ENCODE data around the gene APLP1. TPM values are rescaled to one million over a fixed set of nuclear protein-coding genes. Genes with fewer than 3 reads are reported as not detected.
A peak's percentile ranks its signal among the peaks of the same experiment; 100 is the strongest.

APLP1 gene
- total RNA-seq = 3.8 TPM
- polyA plus RNA-seq (ENCODE audit: insufficient read depth, low read depth, low replicate concordance) = 13.6 TPM
- long read RNA-seq, donor 1, partial matches to known transcripts = 0 of 8 reads
- long read RNA-seq, donor 1, other reads (novel, unspliced or antisense) = 5 of 8 reads
- long read RNA-seq, donor 2 = 0 reads
- long read RNA-seq, donor 3, partial matches to known transcripts = 0 of 2 reads
- long read RNA-seq, donor 3, other reads (novel, unspliced or antisense) = 0 of 2 reads
- long read RNA-seq, donor 4, partial matches to known transcripts = 0 of 2 reads
- long read RNA-seq, donor 4, other reads (novel, unspliced or antisense) = 0 of 2 reads
- long read RNA-seq, donor 5 = 0 reads
- long read RNA-seq, donor 6, partial matches to known transcripts = 0 of 2 reads
- long read RNA-seq, donor 6, other reads (novel, unspliced or antisense) = 0 of 2 reads
- long read RNA-seq, donor 7, partial matches to known transcripts = 0 of 5 reads
- long read RNA-seq, donor 7, other reads (novel, unspliced or antisense) = 3 of 5 reads
- long read RNA-seq, donor 8, partial matches to known transcripts = 0 of 2 reads
- long read RNA-seq, donor 8, other reads (novel, unspliced or antisense) = 0 of 2 reads
- long read RNA-seq, donor 9 = 0 reads
- long read RNA-seq, donor 10, partial matches to known transcripts = 0 of 1 reads
- long read RNA-seq, donor 10, other reads (novel, unspliced or antisense) = 0 of 1 reads

- no peak for FAIRE-seq
- intact Hi-C loops (cut with DNase I) = no loop called here
- DNase-seq = peak; percentile 56 to 87 (median 72)
- H3K9me3 ChIP-seq (ENCODE audit: control insufficient read depth in 2 of 3, insufficient read depth in 1 of 3, low read length in 3 of 3) = no peaks in the 10 kb centered on the region
- no peaks in the 10 kb centered on the region for H3K27me3 ChIP-seq (ENCODE audit: control insufficient read depth, insufficient read depth, low read length)
- H3K9ac ChIP-seq (ENCODE audit: low read length in 3 of 3) = no peak within 1 kb of the TSS
- TF ChIP-seq, protein P1, sequence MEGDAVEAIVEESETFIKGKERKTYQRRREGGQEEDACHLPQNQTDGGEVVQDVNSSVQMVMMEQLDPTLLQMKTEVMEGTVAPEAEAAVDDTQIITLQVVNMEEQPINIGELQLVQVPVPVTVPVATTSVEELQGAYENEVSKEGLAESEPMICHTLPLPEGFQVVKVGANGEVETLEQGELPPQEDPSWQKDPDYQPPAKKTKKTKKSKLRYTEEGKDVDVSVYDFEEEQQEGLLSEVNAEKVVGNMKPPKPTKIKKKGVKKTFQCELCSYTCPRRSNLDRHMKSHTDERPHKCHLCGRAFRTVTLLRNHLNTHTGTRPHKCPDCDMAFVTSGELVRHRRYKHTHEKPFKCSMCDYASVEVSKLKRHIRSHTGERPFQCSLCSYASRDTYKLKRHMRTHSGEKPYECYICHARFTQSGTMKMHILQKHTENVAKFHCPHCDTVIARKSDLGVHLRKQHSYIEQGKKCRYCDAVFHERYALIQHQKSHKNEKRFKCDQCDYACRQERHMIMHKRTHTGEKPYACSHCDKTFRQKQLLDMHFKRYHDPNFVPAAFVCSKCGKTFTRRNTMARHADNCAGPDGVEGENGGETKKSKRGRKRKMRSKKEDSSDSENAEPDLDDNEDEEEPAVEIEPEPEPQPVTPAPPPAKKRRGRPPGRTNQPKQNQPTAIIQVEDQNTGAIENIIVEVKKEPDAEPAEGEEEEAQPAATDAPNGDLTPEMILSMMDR (IDR thresholded peaks at IDR 0.05; ENCODE audit: borderline replicate concordance, extremely low read depth, insufficient read depth) = no peak
- no peak within 1 kb of the TSS for H3K27ac ChIP-seq (ENCODE audit: low read depth in 2 of 2, low read length in 2 of 2)
- no peak within 1 kb of the TSS for H3K4me3 ChIP-seq (ENCODE audit: low read length in 3 of 3)
- peaks cover 0 to 6% (median 0%) of the 10 kb centered on the region in 3 donors for H3K4me1 ChIP-seq (ENCODE audit: control insufficient read depth in 2 of 3, insufficient read depth in 2 of 3, low read depth in 1 of 3, low read length in 3 of 3)
- H3K36me3 ChIP-seq (ENCODE audit: control insufficient read depth in 2 of 3, insufficient read depth in 3 of 3, low read length in 3 of 3) = no peaks in the 10 kb centered on the region
These were observed at the start of gene APLP1 for GRCh38 chr19:35868172-35868822. Gene APLP1 (plus strand): TSS chr19:35868574. CDS start chr19:35868637, 63 bp downstream.

DNA sequence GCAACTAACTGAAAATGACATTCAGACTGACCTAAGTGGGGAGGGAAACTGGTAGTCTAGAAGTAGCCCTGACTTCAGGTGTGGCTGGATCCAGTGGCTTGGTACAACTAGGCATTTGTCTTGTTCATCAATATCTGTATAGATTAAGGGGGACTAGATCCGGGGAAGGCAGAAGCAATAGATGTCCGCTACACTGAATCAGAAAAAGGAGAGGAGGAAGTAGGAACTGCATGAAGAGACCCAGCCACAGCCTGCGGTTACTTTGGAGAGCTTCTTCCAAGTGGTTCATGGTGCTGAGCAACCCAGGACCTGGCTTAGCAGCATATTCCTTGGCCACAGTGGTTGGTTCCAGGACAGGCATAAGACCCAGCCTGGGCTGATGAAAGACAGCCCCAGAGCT, 45.8 kb upstream of the APLP1 start:
- no peaks in the 10 kb centered on the region for H3K9me3 ChIP-seq (ENCODE audit: control insufficient read depth in 2 of 3, insufficient read depth in 1 of 3, low read length in 3 of 3)
- H3K36me3 ChIP-seq (ENCODE audit: control insufficient read depth in 2 of 3, insufficient read depth in 3 of 3, low read length in 3 of 3) = no peaks in the 10 kb centered on the region
- DNase-seq (no peak), FAIRE-seq (no peak)
- no peak overlapping the region for H3K27ac ChIP-seq (ENCODE audit: low read depth in 2 of 2, low read length in 2 of 2)
- no peak overlapping the region for H3K4me3 ChIP-seq (ENCODE audit: low read length in 3 of 3)
- TF ChIP-seq, protein P1 (IDR thresholded peaks at IDR 0.05; ENCODE audit: borderline replicate concordance, extremely low read depth, insufficient read depth) = no peak
- H3K4me1 ChIP-seq (ENCODE audit: control insufficient read depth in 2 of 3, insufficient read depth in 2 of 3, low read depth in 1 of 3, low read length in 3 of 3) = no peaks in the 10 kb centered on the region
- no peaks in the 10 kb centered on the region for H3K27me3 ChIP-seq (ENCODE audit: control insufficient read depth, insufficient read depth, low read length)
- H3K9ac ChIP-seq (ENCODE audit: low read length in 3 of 3) = no peak overlapping the region
- intact Hi-C loops (cut with DNase I) = no loop called here

DNA sequence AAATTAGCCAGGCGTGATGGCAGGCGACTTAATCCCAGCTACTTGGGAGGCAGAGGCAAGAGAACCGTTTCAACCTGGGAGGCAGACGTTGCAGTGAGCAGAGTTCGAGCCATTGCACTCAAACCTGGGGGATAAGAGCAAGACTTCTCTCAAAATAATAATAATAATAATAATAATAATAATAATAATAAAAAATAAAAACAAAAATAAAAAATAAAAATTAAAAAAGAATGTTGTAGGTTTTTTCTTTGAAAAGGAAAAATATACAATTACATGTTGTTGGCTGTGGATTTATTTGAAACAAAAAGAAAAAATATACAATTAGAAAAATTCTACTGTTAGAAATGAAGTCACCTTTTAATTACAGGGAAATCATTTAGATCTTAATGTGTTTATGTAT, 44.2 kb upstream of the APLP1 start:
- Histone ChIP-seq H3K4me3 (ENCODE audit: low read length in 3 of 3) (no peak overlapping the region), H3K4me1 (ENCODE audit: control insufficient read depth in 2 of 3, insufficient read depth in 2 of 3, low read depth in 1 of 3, low read length in 3 of 3) (no peaks in the 10 kb centered on the region), H3K36me3 (ENCODE audit: control insufficient read depth in 2 of 3, insufficient read depth in 3 of 3, low read length in 3 of 3) (no peaks in the 10 kb centered on the region), H3K27ac (ENCODE audit: low read depth in 2 of 2, low read length in 2 of 2) (no peak overlapping the region), H3K27me3 (ENCODE audit: control insufficient read depth, insufficient read depth, low read length) (no peaks in the 10 kb centered on the region), H3K9me3 (ENCODE audit: control insufficient read depth in 2 of 3, insufficient read depth in 1 of 3, low read length in 3 of 3) (no peaks in the 10 kb centered on the region), H3K9ac (ENCODE audit: low read length in 3 of 3) (no peak overlapping the region)
- TF ChIP-seq, protein P1 (IDR thresholded peaks at IDR 0.05; ENCODE audit: borderline replicate concordance, extremely low read depth, insufficient read depth) = no peak
- intact Hi-C loops (cut with DNase I) = no loop called here
- DNase-seq (no peak), FAIRE-seq (no peak)

Measured in kidney (tissue), 22 donors.